ENCODE data around the gene SRGAP1. TPM values are rescaled to one million over a fixed set of nuclear protein-coding genes. Genes with fewer than 3 reads are reported as not detected.

SRGAP1 gene
- total and polyA plus RNA-seq, 2 of the 13 experiments (the other 11 are each of a cell fraction or from before 2014, with no cell fraction given) = 1.6 to 3.4 TPM

DNA sequence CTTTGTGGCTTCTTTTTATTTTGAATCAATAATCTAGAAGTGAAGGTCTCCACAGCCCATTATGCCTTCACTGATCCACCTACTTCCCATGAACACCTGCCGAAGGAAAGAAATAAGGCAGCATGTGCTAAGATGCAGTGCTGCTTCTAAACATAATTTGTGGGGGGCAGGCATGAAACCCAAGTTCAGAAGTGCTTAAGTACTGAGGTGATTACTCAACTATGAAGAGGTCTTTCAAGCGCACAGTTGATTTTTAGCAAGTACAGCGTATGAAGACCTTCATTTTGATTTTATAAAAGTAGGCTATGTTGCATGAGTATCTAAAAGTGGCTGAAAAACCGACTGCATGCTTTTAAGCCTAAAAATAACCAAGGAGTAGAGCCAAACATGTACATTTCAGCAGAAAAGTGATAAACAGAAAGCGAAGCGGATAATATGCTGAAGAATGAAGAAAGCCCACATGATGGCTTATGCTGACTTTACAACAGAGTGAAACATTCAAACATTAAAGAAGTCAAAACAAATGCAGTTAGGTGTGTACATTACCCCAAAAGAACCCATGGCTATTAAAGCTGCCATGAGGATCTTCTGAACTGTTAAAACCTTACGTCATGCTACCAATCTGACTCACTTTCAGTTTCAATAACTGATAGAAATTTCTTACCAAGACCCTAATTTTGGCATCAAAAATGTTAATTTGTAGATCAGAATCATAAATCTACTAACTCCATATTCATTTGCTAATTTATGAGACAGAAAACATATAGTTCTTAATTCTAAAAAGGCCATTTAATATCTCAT lies 348.3 kb downstream of the SRGAP1 start (continued):
- TF ChIP-seq TBX3 (IDR thresholded peaks at IDR 0.05; ENCODE audit: borderline replicate concordance) (no peak), ZNF432 (CRISPR knock-in tag; IDR thresholded peaks at IDR 0.05; ENCODE audit: borderline replicate concordance) (no peak), ZNF687 (CRISPR knock-in tag; IDR thresholded peaks at IDR 0.05) (no peak), SALL2 (CRISPR knock-in tag; IDR thresholded peaks at IDR 0.05) (no peak)
- TF ChIP-seq, protein P1, sequence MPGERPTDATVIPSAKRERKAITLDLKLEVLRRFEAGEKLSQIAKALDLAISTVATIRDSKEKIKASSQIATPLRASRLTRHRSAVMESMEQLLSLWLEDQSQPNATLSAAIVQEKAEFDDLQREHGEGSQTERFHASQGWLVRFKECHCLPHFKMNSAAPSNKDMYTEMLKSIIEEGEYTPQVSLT (CRISPR knock-in tag; IDR thresholded peaks at IDR 0.05; ENCODE audit: borderline replicate concordance, low read depth) = no peak

GRCh38 chr12:64193931-64194330 lies 349.4 kb downstream of the SRGAP1 start:
- Histone ChIP-seq H3K4me3 (replicated peaks in 1 of 3; ENCODE audit: insufficient read depth in 1 of 3, low read depth in 2 of 3, low read length in 3 of 3) (no peak overlapping the region), H3K36me3 (replicated peaks in 1 of 2; ENCODE audit: control insufficient read depth in 1 of 2, insufficient read depth in 2 of 2, low read length in 2 of 2) (peaks cover 3 to 17% of the 10 kb centered on the region in 2 experiments; a peak in 4 of 5 replicates), H4K20me1 (ENCODE audit: insufficient read depth, low read length) (no peaks in the 10 kb centered on the region), H3K9me3 (ENCODE audit: low read length) (no peaks in the 10 kb centered on the region), H3K27me3 (ENCODE audit: control insufficient read depth in 1 of 2, insufficient read depth in 2 of 2, low read length in 2 of 2) (no peaks in the 10 kb centered on the region), H3K79me2 (ENCODE audit: insufficient read depth, low read length) (no peaks in the 10 kb centered on the region), H3K27ac (ENCODE audit: extremely low read length, insufficient read depth, low read length) (no peak overlapping the region), H2AFZ (ENCODE audit: low read length) (no peak overlapping the region), H3K9ac (ENCODE audit: insufficient read depth, low read depth, low read length) (no peak overlapping the region), H3K4me1 (ENCODE audit: insufficient read depth, low read length) (no peaks in the 10 kb centered on the region), H3K4me2 (ENCODE audit: low read depth, low read length) (no peak overlapping the region)
- WGBS (ENCODE audit: low lambda C conversion rate) = 100% methylated on average over 3 of the region's 6 CpGs
- intact Hi-C loops (cut with micrococcal nuclease; ENCODE audit: unreplicated experiment) (no loop called here), in situ Hi-C loops (cut with HindIII; ENCODE audit: extremely low pct_ligation_motif_present, low pct_unique_long_range_greater_than_20kb) (no loop called here)
- POLR2A ChIA-PET = no interaction called here
- no TSS peak for BruUV-seq (replicated peaks)
- DNase-seq (ENCODE audit: low spot score) (no peak), ATAC-seq (no peak), FAIRE-seq (no peak)
- CTCF ChIA-PET (ENCODE audit: low intra/inter-chr PET ratio, low total read pairs) = no interaction called here
- no peak for TF ChIP-seq ZMYM4 (CRISPR knock-in tag; IDR thresholded peaks at IDR 0.05)
- TF ChIP-seq, protein P2, sequence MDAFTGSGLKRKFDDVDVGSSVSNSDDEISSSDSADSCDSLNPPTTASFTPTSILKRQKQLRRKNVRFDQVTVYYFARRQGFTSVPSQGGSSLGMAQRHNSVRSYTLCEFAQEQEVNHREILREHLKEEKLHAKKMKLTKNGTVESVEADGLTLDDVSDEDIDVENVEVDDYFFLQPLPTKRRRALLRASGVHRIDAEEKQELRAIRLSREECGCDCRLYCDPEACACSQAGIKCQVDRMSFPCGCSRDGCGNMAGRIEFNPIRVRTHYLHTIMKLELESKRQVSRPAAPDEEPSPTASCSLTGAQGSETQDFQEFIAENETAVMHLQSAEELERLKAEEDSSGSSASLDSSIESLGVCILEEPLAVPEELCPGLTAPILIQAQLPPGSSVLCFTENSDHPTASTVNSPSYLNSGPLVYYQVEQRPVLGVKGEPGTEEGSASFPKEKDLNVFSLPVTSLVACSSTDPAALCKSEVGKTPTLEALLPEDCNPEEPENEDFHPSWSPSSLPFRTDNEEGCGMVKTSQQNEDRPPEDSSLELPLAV (CRISPR knock-in tag; conservative IDR thresholded peaks at IDR 0.05; ENCODE audit: low read depth) = no peak
- no peak for TF ChIP-seq ZNF878 (CRISPR knock-in tag; IDR thresholded peaks at IDR 0.05)
- TF ChIP-seq PTBP1 (IDR thresholded peaks at IDR 0.05; ENCODE audit: low read depth, low read length, poor library complexity, severe bottlenecking) = no peak
- TF ChIP-seq NCOA2 (CRISPR knock-in tag; IDR thresholded peaks at IDR 0.05) = no peak
- TF ChIP-seq SKI (IDR thresholded peaks at IDR 0.05; ENCODE audit: partially characterized antibody) = no peak
- no peak for TF ChIP-seq ZNF264 (CRISPR knock-in tag; IDR thresholded peaks at IDR 0.05)
- no peak for TF ChIP-seq SP140L (CRISPR knock-in tag; IDR thresholded peaks at IDR 0.05; ENCODE audit: borderline replicate concordance)
- TF ChIP-seq SALL2 (CRISPR knock-in tag; IDR thresholded peaks at IDR 0.05) = no peak
- no peak for TF ChIP-seq ZNF710 (CRISPR knock-in tag; IDR thresholded peaks at IDR 0.05; ENCODE audit: borderline replicate concordance)
